Esophagus muscularis mucosa (tissue), 3 donors: ENCODE measurements around the gene KLRF1.

Experiments used
- CTCF ChIP-seq, 3 experiments: fragments of 200-600 bp in 2 of 3; fragments of 450-650 bp in 1 of 3; sonication (generic) in 2 of 3; IDR thresholded peaks; one replicate each; pipeline ENCODE4 v1.5.1; 2017 to 2019; ENCODE audit warnings: antibody characterized with exemption in 3 of 3, mild to moderate bottlenecking in 2 of 3, moderate library complexity in 1 of 3
- POLR2A ChIP-seq: fragments of 450-650 bp; IDR thresholded peaks from one replicate; pipeline ENCODE4 v1.6.1; 2017; ENCODE audit warnings: antibody characterized with exemption, moderate library complexity, mild to moderate bottlenecking, low read depth
- POLR2AphosphoS5 ChIP-seq, 2 donors: sonication (generic); formaldehyde crosslinking; IDR thresholded peaks; one replicate each; pipeline ENCODE4 v1.6.1; 2017; ENCODE audit warnings: antibody characterized with exemption in 2 of 2

- TF ChIP-seq POLR2A = no peak
- TF ChIP-seq POLR2AphosphoS5 (IDR thresholded peaks at IDR 0.05) = no peak
- TF ChIP-seq CTCF (IDR thresholded peaks at IDR 0.05) = no peak
These were observed 45.9 kb upstream of the KLRF1 start for GRCh38 chr12:9781360-9781759.
